ENCODE data around the gene ZNF69. TPM values are rescaled to one million over a fixed set of nuclear protein-coding genes. Genes with fewer than 3 reads are reported as not detected.
"Not testable (repeated sequence)": the region's sequence is repeated elsewhere in the genome, so short reads cannot be mapped to it uniquely, and the experiment has no call there.

Gene ZNF69
- 2.9 TPM for polyA plus RNA-seq (2013, experiment 1 of 2; ENCODE audit: insufficient read length)
- 2.7 TPM for polyA plus RNA-seq (2013, experiment 2 of 2; ENCODE audit: insufficient read length)

GRCh38 chr19:11887611-11888531 is at the start of gene ZNF69:
ZNF69 (plus strand) TSS chr19:11887782; CDS start chr19:11887924, 142 bp downstream.
- peak; percentile 79 for DNase-seq

- no peak for DNase-seq
Measured at GRCh38 chr19:11843722-11844121, 43.9 kb upstream of the ZNF69 start.

GRCh38 chr19:11847615-11848014 is 40.0 kb upstream of the ZNF69 start:
- not testable (repeated sequence) for DNase-seq

GRCh38 chr19:11848200-11848593 is 39.4 kb upstream of the ZNF69 start:
- DNase-seq = no peak

- peak; percentile 86 for DNase-seq
Measured at GRCh38 chr19:11848594-11849469, 38.8 kb upstream of the ZNF69 start, which contains the start of gene ZNF439. ZNF439 (plus strand) TSS chr19:11848726; CDS start chr19:11848868, 142 bp downstream.

GRCh38 chr19:11850289-11850688 is 37.3 kb upstream of the ZNF69 start:
- DNase-seq = not testable (repeated sequence)

GRCh38 chr19:11853358-11853757 is 34.2 kb upstream of the ZNF69 start:
- no peak for DNase-seq

GRCh38 chr19:11856596-11857250 is 30.9 kb upstream of the ZNF69 start:
- no peak for DNase-seq

GRCh38 chr19:11860721-11861120 is 26.9 kb upstream of the ZNF69 start:
- DNase-seq = no peak

GRCh38 chr19:11861301-11861700 is 26.3 kb upstream of the ZNF69 start:
- DNase-seq = no peak

GRCh38 chr19:11867766-11868165 is 19.8 kb upstream of the ZNF69 start:
- peak; percentile 13 for DNase-seq

GRCh38 chr19:11868188-11868587 is 19.4 kb upstream of the ZNF69 start:
- DNase-seq = no peak

GRCh38 chr19:11872624-11873023 is 15.0 kb upstream of the ZNF69 start:
- no peak for DNase-seq

- no peak for DNase-seq
Measured at GRCh38 chr19:11873762-11874161, 13.8 kb upstream of the ZNF69 start.

GRCh38 chr19:11879687-11880266 is 7.8 kb upstream of the ZNF69 start:
- DNase-seq = peak; percentile 11

GRCh38 chr19:11880598-11880997 is 7.0 kb upstream of the ZNF69 start:
- no peak for DNase-seq

- peak; percentile 54 for DNase-seq
Measured at GRCh38 chr19:11881151-11881800, 6.3 kb upstream of the ZNF69 start.

- no peak for DNase-seq
Measured at GRCh38 chr19:11882606-11883005, 5.0 kb upstream of the ZNF69 start.

GRCh38 chr19:11887234-11887610 is 360 bp upstream of the ZNF69 start:
- peak; percentile 30 for DNase-seq

GRCh38 chr19:11889901-11890300 is 2.3 kb downstream of the ZNF69 start:
- DNase-seq = not testable (repeated sequence)

- no peak for DNase-seq
Measured at GRCh38 chr19:11890634-11891033, 3.1 kb downstream of the ZNF69 start.

GRCh38 chr19:11894851-11895250 is 7.3 kb downstream of the ZNF69 start:
- DNase-seq = no peak
